T-cell (primary cell): ENCODE results near the gene APOOL. TPM values are rescaled to one million over a fixed set of nuclear protein-coding genes. Genes with fewer than 3 reads are reported as not detected.
"Not testable (repeated sequence)": the region's sequence is repeated elsewhere in the genome, so short reads cannot be mapped to it uniquely, and the experiment has no call there.

Source experiments
- ATAC-seq, 4 experiments: fragments of 200-7000 bp in 3 of 4; fragments of 150-1000 bp in 1 of 4; cut with Tn5 transposase; replicated peaks in 1 of 4; 1 replicate in 3 of 4; 2 replicates in 1 of 4; pipeline ENCODE4 v1.10.0; 2021; ENCODE audit warnings: moderate library complexity in 3 of 4, mild to moderate bottlenecking in 2 of 4, moderate number of reproducible peaks in 1 of 4
- CTCF ChIA-PET, 2 donors: fragments of 300-600 bp; sonication (Branson Sonifier 250); formaldehyde crosslinking; loops; one replicate each; lab custom pipeline; 2022; ENCODE audit warnings: antibody characterized with exemption in 2 of 2; lab: Charles Lee
- POLR2A ChIA-PET, 2 donors: fragments of 300-600 bp; sonication (Branson Sonifier 250); formaldehyde crosslinking; loops; one replicate each; lab custom pipeline; 2022; ENCODE audit warnings: antibody characterized with exemption in 2 of 2; lab: Charles Lee
- DNase-seq, 35 experiments: peaks; one replicate each; pipeline versions ENCODE4 v3.0.0 to v3.0.0-alpha.2; 2013 to 2023
- H3K27ac ChIP-seq: one replicate; pipeline ENCODE4 v1.5.1; 2013; ENCODE audit warnings: low read length
- H3K27me3 ChIP-seq, 2 experiments: replicated peaks in 1 of 2; 1 replicate in 1 of 2; 2 replicates in 1 of 2; pipeline versions ENCODE4 v1.6.1 to v1.7.0; 2013; ENCODE audit warnings: low read length in 1 of 2, mixed read lengths in 1 of 2; ENCODE audit not compliant: control insufficient read depth in 2 of 2, insufficient read depth in 2 of 2; ENCODE audit errors: extremely low read depth in 1 of 2
- H3K36me3 ChIP-seq, 2 donors: 1 replicate in 1 of 2; 2 replicates in 1 of 2; pipeline versions ENCODE4 v1.6.1 to v1.7.0; 2013; ENCODE audit warnings: low read length in 1 of 2; ENCODE audit not compliant: control insufficient read depth in 2 of 2, insufficient read depth in 1 of 2; ENCODE audit errors: extremely low read depth in 1 of 2
- H3K4me1 ChIP-seq, 2 experiments: 1 replicate in 1 of 2; 2 replicates in 1 of 2; pipeline versions ENCODE4 v1.6.1 to v1.7.0; 2013; ENCODE audit warnings: low read length in 2 of 2, mixed read lengths in 1 of 2; ENCODE audit not compliant: insufficient read depth in 2 of 2, control insufficient read depth in 1 of 2; ENCODE audit errors: extremely low read depth in 1 of 2
- H3K4me3 ChIP-seq, 2 donors: 1 replicate in 1 of 2; 2 replicates in 1 of 2; pipeline versions ENCODE4 v1.5.1 to v1.7.0; 2013; ENCODE audit warnings: mild to moderate bottlenecking in 2 of 2, low read length in 1 of 2, moderate library complexity in 1 of 2; ENCODE audit not compliant: control insufficient read depth in 1 of 2; ENCODE audit errors: extremely low read depth in 1 of 2
- H3K9me3 ChIP-seq: 2 replicates; pipeline ENCODE4 v1.7.0; 2013
- H3K27ac Mint-ChIP-seq, 2 donors: one replicate each; pipeline ENCODE4 v1.8.0; 2020 to 2021; ENCODE audit warnings: mild to moderate bottlenecking in 2 of 2, mixed read lengths in 2 of 2
- H3K27me3 Mint-ChIP-seq, 2 donors: one replicate each; pipeline ENCODE4 v1.8.0; 2021 to 2022; ENCODE audit warnings: mixed read lengths in 2 of 2
- H3K36me3 Mint-ChIP-seq: one replicate; pipeline ENCODE4 v1.8.0; 2021; ENCODE audit warnings: mixed read lengths
- H3K4me1 Mint-ChIP-seq, 3 donors: one replicate each; pipeline ENCODE4 v1.8.0; 2020 to 2022; ENCODE audit warnings: mixed read lengths in 3 of 3, mild to moderate bottlenecking in 1 of 3
- H3K4me3 Mint-ChIP-seq, 3 donors: one replicate each; pipeline ENCODE4 v1.8.0; 2020 to 2022; ENCODE audit warnings: mild to moderate bottlenecking in 3 of 3, mixed read lengths in 3 of 3, moderate library complexity in 3 of 3
- H3K9me3 Mint-ChIP-seq, 3 donors: one replicate each; pipeline ENCODE4 v1.8.0; 2020 to 2022; ENCODE audit warnings: mixed read lengths in 3 of 3
- WGBS: methylation state at CpG from one replicate; pipeline ENCODE4 v1.1.5; 2013; ENCODE audit warnings: missing lambda C conversion rate; ENCODE audit not compliant: insufficient coverage; 5-methylcytosine and 5-hydroxymethylcytosine counted together
- total RNA-seq, 35 experiments: library from RNA in 6 of 35; stranded (reverse) in 6 of 35; fragments of 120-200 nt in 1 of 35; gene quantifications; one replicate each; pipeline versions ENCODE4 v1.2.1 to v1.2.4 and lab custom pipeline; 2013 to 2026

The APOOL gene
- total RNA-seq, 5 donors from 2014 or later (not counting 1 experiment from before 2014, with no cell fraction given), result 8.5 to 11.7 (median 9.2) TPM

DNA sequence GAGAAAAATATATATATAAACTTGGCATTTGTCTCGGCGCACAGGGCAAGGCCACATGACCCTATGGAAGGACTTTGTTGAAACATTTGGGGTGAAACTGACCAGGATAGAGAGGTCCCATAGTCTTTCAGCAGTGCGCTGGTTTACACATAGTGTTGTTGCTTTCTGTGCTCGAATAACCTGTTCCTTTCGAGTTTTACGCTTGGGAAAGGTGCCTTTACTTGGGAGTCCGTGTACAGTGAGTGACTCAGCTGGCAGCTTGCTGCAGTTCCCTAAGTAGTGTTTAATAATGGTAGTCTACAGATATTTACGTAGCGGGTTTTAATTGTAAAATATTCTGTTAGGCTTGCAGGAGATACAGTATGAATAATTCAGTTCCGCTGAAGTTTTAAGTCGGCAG lies 578 bp downstream of the APOOL start:
- Mint-ChIP-seq H3K4me1 (peaks cover 0 to 36% (median 22%) of the 10 kb centered on the region in 3 donors), H3K36me3 (peaks cover 9% of the 10 kb centered on the region), H3K27ac (peak overlapping the region in 1 of 2 donors; percentile 71), H3K27me3 (no peaks in the 10 kb centered on the region), H3K9me3 (no peaks in the 10 kb centered on the region), H3K4me3 (peak overlapping the region; percentile 81 to 87 (median 86))
- ChIA-PET POLR2A (no interaction called here), CTCF (no interaction called here)
- no peaks in the 10 kb centered on the region for H3K27me3 ChIP-seq
- peak overlapping the region; percentile 78 to 89 for H3K4me3 ChIP-seq
- DNase-seq (no peak), ATAC-seq (peak in 1 of 4 experiments; percentile 3)
- no peak overlapping the region for H3K27ac ChIP-seq
- H3K36me3 ChIP-seq, result no peaks in the 10 kb centered on the region
- H3K4me1 ChIP-seq, result peaks cover 6 to 7% of the 10 kb centered on the region in 2 experiments
- WGBS, result 10% methylated on average over 2 of the region's 11 CpGs
- no peaks in the 10 kb centered on the region for H3K9me3 ChIP-seq

DNA sequence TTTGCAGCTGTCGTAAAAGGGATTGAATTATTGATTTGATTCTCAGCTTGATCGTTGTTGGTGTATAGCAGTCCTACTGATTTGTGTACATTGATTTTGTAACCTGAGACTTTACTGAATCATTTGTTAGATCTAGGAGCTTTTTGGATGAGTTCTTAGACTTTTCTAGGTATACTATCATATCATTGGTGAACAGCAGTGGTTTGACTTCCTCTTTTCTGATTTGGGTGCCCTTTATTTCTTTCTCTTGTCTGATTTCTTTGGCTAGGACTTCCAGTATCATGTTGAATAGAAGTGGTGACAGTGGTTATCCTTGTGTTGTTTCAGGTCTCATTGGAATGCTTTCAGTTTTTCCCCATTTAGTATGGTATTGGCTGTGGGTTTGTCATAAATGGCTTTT lies 8.4 kb downstream of the APOOL start:
- ChIA-PET CTCF (no interaction called here), POLR2A (no interaction called here)
- Histone ChIP-seq H3K4me3 (no peak overlapping the region), H3K4me1 (no peaks in the 10 kb centered on the region), H3K9me3 (peaks cover 2% of the 10 kb centered on the region), H3K27me3 (no peaks in the 10 kb centered on the region), H3K27ac (no peak overlapping the region), H3K36me3 (no peaks in the 10 kb centered on the region)
- peaks cover 0 to 46% (median 21%) of the 10 kb centered on the region in 3 donors for H3K4me1 Mint-ChIP-seq
- no peak for ATAC-seq
- peaks cover 0 to 9% (median 0%) of the 10 kb centered on the region in 3 donors for H3K9me3 Mint-ChIP-seq
- no peak overlapping the region for H3K27ac Mint-ChIP-seq
- no peak for DNase-seq
- no peak overlapping the region for H3K4me3 Mint-ChIP-seq
- no peaks in the 10 kb centered on the region for H3K27me3 Mint-ChIP-seq
- WGBS, result no CpG with 5 or more reads among the region's 2 CpGs
- peaks cover 22% of the 10 kb centered on the region for H3K36me3 Mint-ChIP-seq

DNA sequence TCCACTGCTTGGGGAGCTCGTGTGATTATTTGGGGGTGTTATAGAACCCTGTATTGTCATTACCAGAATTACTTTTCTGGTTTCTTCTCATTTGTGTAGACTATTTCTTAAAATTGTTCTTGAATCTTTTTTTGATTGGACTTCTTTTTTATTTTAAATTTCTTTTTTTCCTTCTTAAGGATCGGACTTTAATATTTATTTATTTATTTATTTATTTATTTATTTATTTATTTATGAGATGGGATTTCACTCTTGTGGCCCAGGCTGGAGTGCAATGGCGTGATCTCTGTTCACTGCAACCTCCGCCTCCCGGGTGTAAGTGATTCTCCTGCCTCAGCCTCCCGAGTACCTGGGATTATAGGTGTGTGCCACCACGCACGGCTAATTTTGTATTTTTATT lies 11.7 kb downstream of the APOOL start:
- POLR2A ChIA-PET, H3K4me1 ChIP-seq, H3K4me3 Mint-ChIP-seq, H3K27me3 ChIP-seq, DNase-seq, H3K27ac Mint-ChIP-seq, ATAC-seq, H3K27ac ChIP-seq, H3K9me3 ChIP-seq, CTCF ChIA-PET, H3K36me3 ChIP-seq, H3K4me3 ChIP-seq, H3K27me3 Mint-ChIP-seq: not testable (repeated sequence)
- Mint-ChIP-seq H3K9me3 (peaks cover 6 to 15% (median 11%) of the 10 kb centered on the region in 3 donors), H3K4me1 (peaks cover 0 to 29% (median 12%) of the 10 kb centered on the region in 3 donors), H3K36me3 (peaks cover 29% of the 10 kb centered on the region)
- no CpG with 5 or more reads among the region's 8 CpGs for WGBS

DNA sequence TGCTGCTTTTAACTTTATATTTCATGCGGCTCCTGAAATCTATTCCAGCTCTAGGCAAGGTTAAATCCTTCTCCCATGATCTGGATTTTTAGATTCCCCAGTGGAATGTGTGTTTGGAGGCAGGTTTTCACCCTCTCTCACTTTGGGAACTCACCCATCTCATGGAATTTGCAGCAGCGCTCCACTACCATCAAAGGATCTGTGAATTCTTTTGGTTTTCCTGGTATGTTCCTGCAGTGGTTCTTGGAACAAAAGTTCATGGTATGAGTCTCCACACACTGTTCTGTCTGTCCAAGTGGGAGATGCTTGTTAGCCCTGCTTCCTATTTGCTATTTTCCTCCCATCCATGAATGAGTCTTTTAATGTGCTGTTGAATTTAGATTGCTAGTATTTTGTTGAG lies 14.0 kb downstream of the APOOL start:
- WGBS, result no CpG with 5 or more reads among the region's 2 CpGs
- Mint-ChIP-seq H3K27ac (no peak overlapping the region), H3K27me3 (no peaks in the 10 kb centered on the region)

GRCh38 chrX:85018471-85018870 lies 14.8 kb downstream of the APOOL start:
- H3K27ac ChIP-seq, result no peak overlapping the region
- no peak for ATAC-seq
- no CpG with 5 or more reads among the region's 1 CpG for WGBS
- H3K9me3 ChIP-seq, result no peaks in the 10 kb centered on the region
- ChIA-PET CTCF (no interaction called here), POLR2A (no interaction called here)
- Mint-ChIP-seq H3K27ac (no peak overlapping the region), H3K4me3 (no peak overlapping the region), H3K4me1 (peaks cover 0 to 8% (median 2%) of the 10 kb centered on the region in 3 donors), H3K9me3 (peaks cover 6 to 11% (median 10%) of the 10 kb centered on the region in 3 donors), H3K36me3 (peaks cover 31% of the 10 kb centered on the region), H3K27me3 (no peaks in the 10 kb centered on the region)
- no peak for DNase-seq
- no peaks in the 10 kb centered on the region for H3K27me3 ChIP-seq
- H3K4me1 ChIP-seq, result no peaks in the 10 kb centered on the region
- H3K4me3 ChIP-seq, result no peak overlapping the region
- H3K36me3 ChIP-seq, result no peaks in the 10 kb centered on the region

More for the DNA sequence above, 14.0 kb downstream of the APOOL start:
- no peaks in the 10 kb centered on the region for H3K4me1 ChIP-seq
- Mint-ChIP-seq H3K36me3 (peaks cover 31% of the 10 kb centered on the region), H3K9me3 (peaks cover 6 to 11% (median 10%) of the 10 kb centered on the region in 3 donors), H3K4me3 (no peak overlapping the region), H3K4me1 (peaks cover 0 to 14% (median 2%) of the 10 kb centered on the region in 3 donors)
- CTCF ChIA-PET, result no interaction called here
- no peaks in the 10 kb centered on the region for H3K9me3 ChIP-seq
- no peak overlapping the region for H3K27ac ChIP-seq
- DNase-seq (no peak), ATAC-seq (no peak)
- H3K27me3 ChIP-seq, result no peaks in the 10 kb centered on the region
- no peak overlapping the region for H3K4me3 ChIP-seq
- H3K36me3 ChIP-seq, result no peaks in the 10 kb centered on the region
- POLR2A ChIA-PET, result no interaction called here

- Histone ChIP-seq H3K4me3 (no peak overlapping the region), H3K9me3 (no peaks in the 10 kb centered on the region), H3K27me3 (no peaks in the 10 kb centered on the region), H3K27ac (no peak overlapping the region), H3K4me1 (no peaks in the 10 kb centered on the region), H3K36me3 (no peaks in the 10 kb centered on the region)
- no peak for DNase-seq
- peaks cover 33% of the 10 kb centered on the region for H3K36me3 Mint-ChIP-seq
- CTCF ChIA-PET, result no interaction called here
- no peak overlapping the region for H3K4me3 Mint-ChIP-seq
- no peaks in the 10 kb centered on the region for H3K27me3 Mint-ChIP-seq
- ATAC-seq, result no peak
- no CpG with 5 or more reads among the region's 4 CpGs for WGBS
- H3K9me3 Mint-ChIP-seq, result peaks cover 6 to 11% (median 10%) of the 10 kb centered on the region in 3 donors
- POLR2A ChIA-PET, result no interaction called here
- H3K4me1 Mint-ChIP-seq, result peaks cover 0 to 2% (median 0%) of the 10 kb centered on the region in 3 donors
- no peak overlapping the region for H3K27ac Mint-ChIP-seq
Observed at GRCh38 chrX:85020216-85020615, 16.5 kb downstream of the APOOL start.

DNA sequence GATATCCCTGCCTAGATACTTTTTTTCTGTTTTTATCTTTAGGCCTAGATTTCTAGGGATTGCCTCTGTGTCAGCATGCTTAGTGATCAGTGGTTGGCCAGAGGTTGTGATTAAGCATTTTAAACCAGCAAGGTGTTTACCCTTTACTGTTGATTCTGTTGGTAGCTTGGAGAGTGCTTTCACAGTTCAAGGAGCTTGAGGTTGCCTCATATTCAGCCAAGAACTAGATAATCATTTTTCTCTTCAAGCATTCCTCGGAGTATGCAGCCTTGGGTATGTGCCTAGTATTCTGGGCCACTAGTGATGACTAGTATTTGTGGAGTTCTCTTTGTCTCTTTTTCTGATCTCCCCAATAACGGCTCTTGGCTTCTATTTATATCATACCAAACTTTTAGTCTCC lies 20.4 kb downstream of the APOOL start:
- peaks cover 31% of the 10 kb centered on the region for H3K36me3 Mint-ChIP-seq
- DNase-seq (no peak), ATAC-seq (no peak)
- no peak overlapping the region for H3K4me3 Mint-ChIP-seq
- no peak overlapping the region for H3K27ac Mint-ChIP-seq
- H3K27ac ChIP-seq, result no peak overlapping the region
- peaks cover 0 to 4% (median 0%) of the 10 kb centered on the region in 3 donors for H3K4me1 Mint-ChIP-seq
- no peak overlapping the region for H3K4me3 ChIP-seq
- H3K9me3 Mint-ChIP-seq, result peaks cover under 1 to 4% (median under 1%) of the 10 kb centered on the region in 3 donors
- POLR2A ChIA-PET, result no interaction called here
- CTCF ChIA-PET, result no interaction called here
- no peaks in the 10 kb centered on the region for H3K27me3 ChIP-seq
- H3K9me3 ChIP-seq, result no peaks in the 10 kb centered on the region
- H3K36me3 ChIP-seq, result no peaks in the 10 kb centered on the region
- H3K27me3 Mint-ChIP-seq, result no peaks in the 10 kb centered on the region
- no peaks in the 10 kb centered on the region for H3K4me1 ChIP-seq
- WGBS, result no CpG with 5 or more reads among the region's 2 CpGs
